DMS114 treated with DMSO at 0.1 percent for 48 hours (cell line): ENCODE data around the gene MAGEB4.
"Not testable (repeated sequence)": the region's sequence is repeated elsewhere in the genome, so short reads cannot be mapped to it uniquely, and the experiment has no call there.

Source experiments
- DNase-seq: peaks from one replicate; lab custom pipeline; 2025; ENCODE audit not compliant: unreplicated experiment; lab: John Stamatoyannopoulos, UW

Gene MAGEB4

GRCh38 chrX:30241724-30242415 lies at the start of gene MAGEB4:
TSS of gene MAGEB4 (plus strand) at chrX:30242000. CDS start at chrX:30242136, 136 bp downstream.
- DNase-seq, result no peak

DNA sequence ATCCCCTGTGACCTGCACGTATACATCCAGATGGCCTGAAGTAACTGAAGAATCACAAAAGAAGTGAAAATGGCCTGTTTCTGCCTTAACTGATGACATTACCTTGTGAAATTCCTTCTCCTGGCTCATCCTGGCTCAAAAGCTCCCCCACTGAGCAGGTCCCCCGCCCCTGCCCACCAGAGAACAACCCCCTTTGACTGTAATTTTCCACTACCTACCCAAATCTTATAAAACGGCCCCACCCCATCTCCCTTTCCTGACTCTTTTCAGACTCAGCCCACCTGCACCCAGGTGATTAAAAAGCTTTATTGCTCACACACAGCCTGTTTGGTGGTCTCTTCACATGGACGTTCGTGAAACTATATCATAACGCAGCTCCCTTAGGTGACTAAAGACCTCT lies 47.9 kb upstream of the MAGEB4 start:
- not testable (repeated sequence) for DNase-seq

GRCh38 chrX:30196322-30196721 lies 45.5 kb upstream of the MAGEB4 start:
- DNase-seq, result no peak

DNA sequence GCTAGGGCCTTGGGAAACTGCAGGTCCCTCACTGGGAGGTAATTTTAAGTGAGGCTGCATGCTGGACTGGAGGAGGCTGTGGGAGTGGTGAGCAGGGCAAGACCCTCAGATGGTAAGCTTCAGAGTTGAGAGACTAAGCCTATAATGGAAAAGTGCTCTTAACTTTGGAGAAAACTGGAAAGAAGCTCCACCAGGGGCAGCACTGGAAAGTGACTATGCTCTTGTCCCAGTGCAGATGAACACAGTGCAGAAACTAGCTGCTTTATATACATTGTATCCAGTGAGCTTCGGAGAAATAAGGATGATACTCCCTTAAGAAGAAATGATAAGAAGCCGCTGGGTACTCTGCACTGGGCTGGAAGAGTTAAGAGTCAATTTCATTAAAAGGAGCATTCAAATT lies 29.6 kb upstream of the MAGEB4 start:
- DNase-seq, result no peak

GRCh38 chrX:30215357-30215843 lies 26.4 kb upstream of the MAGEB4 start, which contains the start of gene MAGEB2:
TSS of gene MAGEB2 (plus strand) at chrX:30215563. CDS start at chrX:30218581, 3,018 bp downstream.
- DNase-seq, result no peak

- DNase-seq, result no peak
Observed at GRCh38 chrX:30217465-30217864, 24.3 kb upstream of the MAGEB4 start.

- DNase-seq, result no peak
Observed at GRCh38 chrX:30219372-30219771, 22.4 kb upstream of the MAGEB4 start.

GRCh38 chrX:30220661-30221060 lies 21.1 kb upstream of the MAGEB4 start:
- DNase-seq, result no peak

GRCh38 chrX:30224536-30224935 lies 17.3 kb upstream of the MAGEB4 start:
- no peak for DNase-seq

DNA sequence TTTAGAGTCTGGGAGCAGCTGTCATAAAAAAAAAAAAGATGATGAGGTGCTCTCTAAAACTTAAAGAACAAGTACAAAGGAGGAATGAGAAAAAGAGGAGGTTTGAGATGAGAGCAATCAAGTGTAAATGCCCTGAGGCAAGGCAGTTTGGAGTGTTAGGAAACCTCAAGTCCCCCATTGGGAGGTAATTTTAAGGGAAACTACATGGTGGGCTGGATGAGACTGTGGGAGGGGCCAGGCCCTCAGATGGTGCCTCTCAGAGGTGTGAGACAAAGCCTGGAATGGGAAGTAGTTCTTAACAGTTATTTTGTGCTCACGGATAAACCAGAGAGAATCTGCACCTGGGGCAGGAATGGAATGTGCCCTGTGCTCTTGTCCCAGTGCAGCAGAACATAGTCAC lies 13.3 kb upstream of the MAGEB4 start:
- no peak for DNase-seq

GRCh38 chrX:30230395-30230794 lies 11.4 kb upstream of the MAGEB4 start, which contains the start of gene MAGEB3:
TSS of gene MAGEB3 (plus strand) at chrX:30230657. CDS start at chrX:30235925, 5,268 bp downstream.
- no peak for DNase-seq

GRCh38 chrX:30246769-30247489 lies 5.1 kb downstream of the MAGEB4 start, which contains the start of gene MAGEB1:
TSS of gene MAGEB1 (plus strand) at chrX:30247146. CDS start at chrX:30250494, 3,348 bp downstream.
- no peak for DNase-seq

GRCh38 chrX:30248854-30249253 lies 7.1 kb downstream of the MAGEB4 start:
- no peak for DNase-seq

- DNase-seq, result no peak
Observed at GRCh38 chrX:30253257-30253656, 11.5 kb downstream of the MAGEB4 start.

- DNase-seq, result no peak
Observed at GRCh38 chrX:30259927-30260326, 18.1 kb downstream of the MAGEB4 start.

GRCh38 chrX:30261012-30261411 lies 19.2 kb downstream of the MAGEB4 start:
- no peak for DNase-seq

DNA sequence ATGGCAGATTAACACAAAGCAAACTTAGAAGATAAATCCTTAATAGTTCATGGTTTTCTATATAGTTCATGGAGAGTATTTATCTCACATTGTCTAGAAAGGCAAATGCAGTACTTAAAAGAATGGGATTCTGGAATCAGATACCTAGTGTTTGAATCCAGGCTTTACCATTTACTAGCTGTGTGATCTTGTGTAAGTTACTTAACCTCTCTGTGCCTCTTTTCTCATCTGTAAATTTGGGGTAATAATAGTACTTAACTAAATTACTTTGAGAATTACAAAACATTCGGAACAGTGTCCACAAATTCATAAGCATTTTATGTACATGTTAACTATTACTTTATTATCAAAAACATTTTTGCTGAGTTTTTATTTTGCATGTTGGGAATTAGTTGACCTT lies 21.0 kb downstream of the MAGEB4 start:
- DNase-seq, result no peak

DNA sequence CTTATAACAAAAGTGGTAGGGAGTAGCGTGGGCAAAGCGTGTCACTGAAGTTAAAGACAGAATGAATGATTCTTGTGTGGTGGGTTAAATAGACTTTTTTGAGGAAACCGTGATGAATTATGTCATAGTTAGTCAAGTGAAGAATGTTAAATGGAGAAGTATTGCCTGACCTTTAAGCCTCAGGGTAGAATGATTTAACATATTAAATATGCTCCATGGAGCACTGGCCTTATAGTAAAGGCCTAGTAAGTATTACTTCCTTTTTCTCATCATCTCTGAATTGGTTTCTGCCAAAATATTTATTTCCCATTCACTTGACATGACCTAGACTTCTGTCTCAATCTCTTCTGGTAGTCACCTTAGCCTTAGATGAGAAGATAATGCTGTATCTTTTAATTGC lies 28.8 kb downstream of the MAGEB4 start:
- DNase-seq, result no peak

- no peak for DNase-seq
Observed at GRCh38 chrX:30275498-30275897, 33.7 kb downstream of the MAGEB4 start.

GRCh38 chrX:30278365-30278764 lies 36.6 kb downstream of the MAGEB4 start:
- no peak for DNase-seq

GRCh38 chrX:30280428-30280827 lies 38.6 kb downstream of the MAGEB4 start:
- no peak for DNase-seq

DNA sequence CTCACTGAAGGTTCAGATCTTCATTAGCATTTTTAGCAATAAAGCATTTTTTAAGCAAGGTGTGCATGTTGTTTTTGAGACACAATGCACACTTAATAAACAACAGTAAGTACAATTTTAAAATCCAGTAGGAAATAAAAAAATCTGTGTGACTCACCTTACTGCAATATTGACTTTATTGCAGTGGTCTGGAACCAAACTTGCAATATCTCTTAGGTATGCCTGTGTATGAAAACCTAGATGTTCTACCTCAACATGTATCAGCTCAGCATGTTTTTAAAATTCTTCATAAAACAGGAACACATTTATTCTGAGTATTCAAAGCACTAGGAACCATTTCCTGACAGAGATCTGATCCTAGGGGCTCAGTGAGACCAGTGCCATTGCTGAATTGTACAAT lies 40.7 kb downstream of the MAGEB4 start:
- no peak for DNase-seq
